Stimulated activated naive CD4-positive, alpha-beta T cell treated with Interleukin-2 at 50 U/mL for 16 hours (primary cell): ENCODE results near the gene FAM219A.
A peak's percentile ranks its signal among the peaks of the same experiment; 100 is the strongest.

Experiments used
- DNase-seq: peaks from one replicate; lab custom pipeline; 2025; lab: John Stamatoyannopoulos, UW

FAM219A gene

GRCh38 chr9:34458013-34458958, at the start of gene FAM219A, which contains the start of gene DNAI1:
Gene FAM219A (minus strand): TSS chr9:34458570. CDS start chr9:34458263, 307 bp downstream.
Gene DNAI1 (plus strand): TSS chr9:34458805. CDS start chr9:34459006, 201 bp downstream.
- DNase-seq: peak; percentile 98

- DNase-seq: no peak
Measured at GRCh38 chr9:34507966-34508365, 49.6 kb upstream of the FAM219A start.

- DNase-seq: no peak
Measured at GRCh38 chr9:34507556-34507955, 49.2 kb upstream of the FAM219A start.

- DNase-seq: no peak
Measured at GRCh38 chr9:34506623-34507022, 48.3 kb upstream of the FAM219A start.

- DNase-seq: no peak
Measured at GRCh38 chr9:34505370-34506120, 47.2 kb upstream of the FAM219A start.

- no peak for DNase-seq
Measured at GRCh38 chr9:34503406-34503805, 45.0 kb upstream of the FAM219A start.

- DNase-seq: no peak
Measured at GRCh38 chr9:34502891-34503290, 44.5 kb upstream of the FAM219A start.

GRCh38 chr9:34502471-34502870, 44.1 kb upstream of the FAM219A start:
- DNase-seq: no peak

GRCh38 chr9:34501889-34502425, 43.6 kb upstream of the FAM219A start:
- DNase-seq: no peak

- no peak for DNase-seq
Measured at GRCh38 chr9:34501372-34501771, 43.0 kb upstream of the FAM219A start.

GRCh38 chr9:34500623-34501267, 42.4 kb upstream of the FAM219A start:
- DNase-seq: peak; percentile 67

GRCh38 chr9:34499076-34499475, 40.7 kb upstream of the FAM219A start:
- no peak for DNase-seq

- no peak for DNase-seq
Measured at GRCh38 chr9:34498553-34498952, 40.2 kb upstream of the FAM219A start.

GRCh38 chr9:34496149-34496712, 37.9 kb upstream of the FAM219A start:
- no peak for DNase-seq

GRCh38 chr9:34493972-34494535, 35.7 kb upstream of the FAM219A start:
- no peak for DNase-seq

- DNase-seq: no peak
Measured at GRCh38 chr9:34492051-34492450, 33.7 kb upstream of the FAM219A start.

- no peak for DNase-seq
Measured at GRCh38 chr9:34491596-34491995, 33.2 kb upstream of the FAM219A start.

- DNase-seq: no peak
Measured at GRCh38 chr9:34490760-34491159, 32.4 kb upstream of the FAM219A start.

GRCh38 chr9:34490360-34490759, 32.0 kb upstream of the FAM219A start:
- DNase-seq: no peak

GRCh38 chr9:34486572-34486971, 28.2 kb upstream of the FAM219A start:
- DNase-seq: no peak

GRCh38 chr9:34485822-34486221, 27.5 kb upstream of the FAM219A start:
- no peak for DNase-seq
